Caco-2 (cell line): ENCODE results near the gene CFAP47. TPM values are rescaled to one million over a fixed set of nuclear protein-coding genes. Genes with fewer than 3 reads are reported as not detected.

Source experiments
- Bru-seq: library from RNA; stranded (reverse); fragments of 400-500 nt; gene quantifications from one replicate; lab custom pipeline; 2021; lab: Mats Ljungman, UMichigan
- BruChase-seq, 2 experiments: library from RNA; stranded (reverse); fragments of 400-500 nt; gene quantifications; one replicate each; lab custom pipeline; 2021; lab: Mats Ljungman, UMichigan
- BruUV-seq: library from RNA; stranded (reverse); fragments of 400-500 nt; replicated peaks from 2 replicates; lab custom pipeline; 2021; lab: Mats Ljungman, UMichigan
- CTCF ChIA-PET: fragments of 300-600 bp; sonication (Branson Sonifier 250); formaldehyde crosslinking; loops from one replicate; lab custom pipeline; 2022; ENCODE audit warnings: antibody characterized with exemption; lab: Charles Lee
- POLR2A ChIA-PET: fragments of 300-600 bp; sonication (Branson Sonifier 250); formaldehyde crosslinking; loops from one replicate; lab custom pipeline; 2022; ENCODE audit warnings: antibody characterized with exemption; lab: Charles Lee
- DNase-seq, 2 experiments: peaks; one replicate each; pipeline versions ENCODE4 v3.0.0 to v3.0.0-alpha.2; 2020 to 2022
- H3K27me3 ChIP-seq: replicated peaks from 2 replicates; pipeline ENCODE4 v1.6.0; 2011; ENCODE audit warnings: low read length; ENCODE audit not compliant: control insufficient read depth, insufficient read depth
- H3K36me3 ChIP-seq: 2 replicates; pipeline ENCODE4 v1.5.1; 2011; ENCODE audit warnings: low read length; ENCODE audit not compliant: control insufficient read depth, insufficient read depth
- H3K4me1 ChIP-seq: fragments of 250-450 bp; sonication (Bioruptor Pico); 2 replicates; pipeline ENCODE4 v1.5.1; 2020; ENCODE audit warnings: mild to moderate bottlenecking
- H3K4me3 ChIP-seq: 2 replicates; pipeline ENCODE4 v1.5.1; 2011; ENCODE audit warnings: low read depth, mild to moderate bottlenecking, control low read depth, low read length
- H3K9me3 ChIP-seq: fragments of 250-450 bp; sonication (Bioruptor Pico); 2 replicates; pipeline ENCODE4 v1.5.1; 2020; ENCODE audit warnings: mild to moderate bottlenecking, moderate library complexity
- H3K27ac Mint-ChIP-seq: one replicate; pipeline ENCODE4 v1.8.0; 2022; ENCODE audit warnings: mixed read lengths; ENCODE audit not compliant: unreplicated experiment
- H3K27me3 Mint-ChIP-seq: one replicate; pipeline ENCODE4 v1.8.0; 2022; ENCODE audit warnings: mixed read lengths; ENCODE audit not compliant: insufficient read depth, unreplicated experiment
- H3K36me3 Mint-ChIP-seq: one replicate; pipeline ENCODE4 v1.8.0; 2022; ENCODE audit warnings: mild to moderate bottlenecking, mixed read lengths; ENCODE audit not compliant: insufficient read depth, unreplicated experiment
- H3K4me1 Mint-ChIP-seq: one replicate; pipeline ENCODE4 v1.8.0; 2022; ENCODE audit warnings: low read depth, mixed read lengths; ENCODE audit not compliant: unreplicated experiment
- H3K4me3 Mint-ChIP-seq: one replicate; pipeline ENCODE4 v1.8.0; 2022; ENCODE audit warnings: mild to moderate bottlenecking, moderate library complexity, mixed read lengths; ENCODE audit not compliant: unreplicated experiment
- H3K9me3 Mint-ChIP-seq: one replicate; pipeline ENCODE4 v1.8.0; 2022; ENCODE audit warnings: mixed read lengths; ENCODE audit not compliant: unreplicated experiment
- CTCF ChIP-seq, 2 experiments: fragments of 200-600 bp in 1 of 2; IDR thresholded peaks; 1 replicate in 1 of 2; 2 replicates in 1 of 2; pipeline versions ENCODE4 v1.5.1 to v1.8.0; 2011 to 2022; ENCODE audit warnings: antibody characterized with exemption in 1 of 2, control low read depth in 1 of 2, inconsistent platforms in 1 of 2, low read depth in 1 of 2, low read length in 1 of 2, mild to moderate bottlenecking in 1 of 2, moderate library complexity in 1 of 2; ENCODE audit not compliant: insufficient read depth in 1 of 2, severe bottlenecking in 1 of 2, unreplicated experiment in 1 of 2
- intact Hi-C: fragments of 100-400 bp; cut with micrococcal nuclease; formaldehyde crosslinking; loops from one replicate; pipeline ENCODE4 v1.10.0; 2022; ENCODE audit not compliant: unreplicated experiment
- long read RNA-seq: library from polyadenylated mRNA; stranded (forward); transcript quantifications from one replicate; pipeline ENCODE4 v2.0.0, GENCODE V29; 2022
- total RNA-seq: library from RNA; stranded (reverse); gene quantifications from 2 replicates; pipeline ENCODE4 v1.2.3, GENCODE V29; 2022

The CFAP47 gene
- 0.09 and 0.16 TPM in 2 replicates for total RNA-seq
- percentile 14 among the genes with signal in this experiment for Bru-seq, nascent RNA
- percentile 18 among the genes with signal in this experiment for BruChase-seq, experiment 1, labeled RNA remaining after a 2-hour chase
- percentile 13 among the genes with signal in this experiment for BruChase-seq, experiment 2, labeled RNA remaining after a 6-hour chase
- long read RNA-seq, result 0 reads

- DNase-seq, result no peak
Measured at GRCh38 chrX:35919536-35920309, at the start of gene CFAP47. Gene CFAP47, plus strand, starts transcription at chrX:35919734. Its CDS starts 66 bp downstream, at chrX:35919800.

GRCh38 chrX:35880601-35881000, 38.9 kb upstream of the CFAP47 start:
- POLR2A ChIA-PET, result no interaction called here
- Histone ChIP-seq H3K27me3 (no peaks in the 10 kb centered on the region), H3K4me1 (no peaks in the 10 kb centered on the region), H3K4me3 (no peak overlapping the region), H3K9me3 (no peaks in the 10 kb centered on the region), H3K36me3 (no peaks in the 10 kb centered on the region)
- Mint-ChIP-seq H3K4me1 (no peaks in the 10 kb centered on the region), H3K27me3 (no peaks in the 10 kb centered on the region), H3K36me3 (no peaks in the 10 kb centered on the region), H3K4me3 (no peak overlapping the region), H3K27ac (no peak overlapping the region), H3K9me3 (no peaks in the 10 kb centered on the region)
- intact Hi-C loops, result no loop called here
- no TSS peak for BruUV-seq
- TF ChIP-seq CTCF (IDR thresholded peaks at IDR 0.05; ENCODE audit: insufficient read depth in 1 of 2, low read depth in 1 of 2, low read length in 1 of 2, severe bottlenecking in 1 of 2, unreplicated experiment in 1 of 2), result no peak
- CTCF ChIA-PET, result no interaction called here
- DNase-seq, result no peak

More at GRCh38 chrX:35919536-35920309, at the start of gene CFAP47:
- TF ChIP-seq CTCF (IDR thresholded peaks at IDR 0.05; ENCODE audit: insufficient read depth in 1 of 2, low read depth in 1 of 2, low read length in 1 of 2, severe bottlenecking in 1 of 2, unreplicated experiment in 1 of 2), result no peak
- H3K36me3 Mint-ChIP-seq, result no peaks in the 10 kb centered on the region
- intact Hi-C loops, result no loop called here
- no peak within 1 kb of the TSS for H3K4me3 Mint-ChIP-seq
- Histone ChIP-seq H3K9me3 (no peaks in the 10 kb centered on the region), H3K36me3 (no peaks in the 10 kb centered on the region), H3K4me1 (no peaks in the 10 kb centered on the region), H3K4me3 (no peak within 1 kb of the TSS), H3K27me3 (no peaks in the 10 kb centered on the region)
- ChIA-PET CTCF (no interaction called here), POLR2A (no interaction called here)
- H3K27me3 Mint-ChIP-seq, result no peaks in the 10 kb centered on the region
- BruUV-seq, result no TSS peak
- H3K9me3 Mint-ChIP-seq, result no peaks in the 10 kb centered on the region
- H3K27ac Mint-ChIP-seq, result no peak within 1 kb of the TSS
- no peaks in the 10 kb centered on the region for H3K4me1 Mint-ChIP-seq

- BruUV-seq, result no TSS peak
- no peaks in the 10 kb centered on the region for H3K9me3 Mint-ChIP-seq
- H3K27me3 Mint-ChIP-seq, result no peaks in the 10 kb centered on the region
- H3K36me3 Mint-ChIP-seq, result no peaks in the 10 kb centered on the region
- H3K4me3 ChIP-seq, result no peak overlapping the region
- H3K27me3 ChIP-seq, result no peaks in the 10 kb centered on the region
- H3K4me3 Mint-ChIP-seq, result no peak overlapping the region
- H3K27ac Mint-ChIP-seq, result no peak overlapping the region
- no peaks in the 10 kb centered on the region for H3K36me3 ChIP-seq
- H3K4me1 ChIP-seq, result no peaks in the 10 kb centered on the region
- no peak for DNase-seq
- TF ChIP-seq CTCF (IDR thresholded peaks at IDR 0.05; ENCODE audit: insufficient read depth in 1 of 2, low read depth in 1 of 2, low read length in 1 of 2, severe bottlenecking in 1 of 2, unreplicated experiment in 1 of 2), result no peak
- intact Hi-C loops, result no loop called here
- CTCF ChIA-PET, result no interaction called here
- POLR2A ChIA-PET, result no interaction called here
- H3K4me1 Mint-ChIP-seq, result no peaks in the 10 kb centered on the region
- H3K9me3 ChIP-seq, result no peaks in the 10 kb centered on the region
Measured at GRCh38 chrX:35886135-35886534, 33.4 kb upstream of the CFAP47 start.
